Measurements from ENCODE around the gene ALKBH8.

ALKBH8 gene

DNA sequence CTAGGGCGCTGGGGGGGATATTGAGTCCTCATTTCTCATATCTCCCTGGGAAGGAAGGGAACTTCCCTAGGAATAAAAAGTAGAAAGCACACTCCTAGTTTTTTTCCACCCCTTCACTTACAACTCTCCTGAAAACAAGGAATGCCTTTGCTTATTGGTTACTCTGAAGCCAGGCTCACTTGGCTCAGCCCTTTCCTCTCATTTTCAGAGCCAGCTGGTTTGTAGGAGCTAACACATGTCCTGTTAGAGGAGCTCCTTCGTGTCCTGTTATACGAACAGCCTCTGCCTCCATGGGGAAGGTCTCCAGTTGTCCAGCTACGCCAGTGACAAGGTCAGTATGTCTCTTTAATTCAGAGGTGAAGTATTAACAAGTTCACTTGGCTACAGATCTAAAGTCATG is 17.6 kb downstream of the ALKBH8 start:
- H3K27me3 ChIP-seq (ENCODE audit: insufficient read depth, low read length): no peaks in the 10 kb centered on the region
- H3K27ac ChIP-seq (ENCODE audit: low read depth, low read length, poor library complexity, severe bottlenecking): no peak overlapping the region
- H4K20me1 ChIP-seq (ENCODE audit: insufficient read depth, low read length): no peaks in the 10 kb centered on the region
- H3K9me3 ChIP-seq (ENCODE audit: low read length): no peaks in the 10 kb centered on the region
- H3K79me2 ChIP-seq (ENCODE audit: insufficient read depth, low read length): no peaks in the 10 kb centered on the region
- H3K4me2 ChIP-seq (ENCODE audit: low read length): no peak overlapping the region
- H3K9ac ChIP-seq (ENCODE audit: low read length): no peak overlapping the region
- no peaks in the 10 kb centered on the region for H3F3A ChIP-seq (ENCODE audit: insufficient read depth, low read length)
- no peaks in the 10 kb centered on the region for H3K4me1 ChIP-seq (ENCODE audit: insufficient read depth, low read length, severe bottlenecking)
- no peak for TF ChIP-seq EZH2 (IDR thresholded peaks at IDR 0.05; ENCODE audit: borderline replicate concordance, low read length)
- TF ChIP-seq, protein P1, sequence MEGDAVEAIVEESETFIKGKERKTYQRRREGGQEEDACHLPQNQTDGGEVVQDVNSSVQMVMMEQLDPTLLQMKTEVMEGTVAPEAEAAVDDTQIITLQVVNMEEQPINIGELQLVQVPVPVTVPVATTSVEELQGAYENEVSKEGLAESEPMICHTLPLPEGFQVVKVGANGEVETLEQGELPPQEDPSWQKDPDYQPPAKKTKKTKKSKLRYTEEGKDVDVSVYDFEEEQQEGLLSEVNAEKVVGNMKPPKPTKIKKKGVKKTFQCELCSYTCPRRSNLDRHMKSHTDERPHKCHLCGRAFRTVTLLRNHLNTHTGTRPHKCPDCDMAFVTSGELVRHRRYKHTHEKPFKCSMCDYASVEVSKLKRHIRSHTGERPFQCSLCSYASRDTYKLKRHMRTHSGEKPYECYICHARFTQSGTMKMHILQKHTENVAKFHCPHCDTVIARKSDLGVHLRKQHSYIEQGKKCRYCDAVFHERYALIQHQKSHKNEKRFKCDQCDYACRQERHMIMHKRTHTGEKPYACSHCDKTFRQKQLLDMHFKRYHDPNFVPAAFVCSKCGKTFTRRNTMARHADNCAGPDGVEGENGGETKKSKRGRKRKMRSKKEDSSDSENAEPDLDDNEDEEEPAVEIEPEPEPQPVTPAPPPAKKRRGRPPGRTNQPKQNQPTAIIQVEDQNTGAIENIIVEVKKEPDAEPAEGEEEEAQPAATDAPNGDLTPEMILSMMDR (IDR thresholded peaks at IDR 0.05; ENCODE audit: low read length): no peak
- peaks cover 31% of the 10 kb centered on the region; the same call in 1 of the 2 replicates for H3K36me3 ChIP-seq (ENCODE audit: insufficient read depth, low read length)
- H3K4me3 ChIP-seq (ENCODE audit: low read depth, low read length, poor library complexity, severe bottlenecking): no peak overlapping the region
- H3K9me2 ChIP-seq (ENCODE audit: low read depth, low read length): no peaks in the 10 kb centered on the region
- H2AFZ ChIP-seq (ENCODE audit: low read length): no peak overlapping the region

DNA sequence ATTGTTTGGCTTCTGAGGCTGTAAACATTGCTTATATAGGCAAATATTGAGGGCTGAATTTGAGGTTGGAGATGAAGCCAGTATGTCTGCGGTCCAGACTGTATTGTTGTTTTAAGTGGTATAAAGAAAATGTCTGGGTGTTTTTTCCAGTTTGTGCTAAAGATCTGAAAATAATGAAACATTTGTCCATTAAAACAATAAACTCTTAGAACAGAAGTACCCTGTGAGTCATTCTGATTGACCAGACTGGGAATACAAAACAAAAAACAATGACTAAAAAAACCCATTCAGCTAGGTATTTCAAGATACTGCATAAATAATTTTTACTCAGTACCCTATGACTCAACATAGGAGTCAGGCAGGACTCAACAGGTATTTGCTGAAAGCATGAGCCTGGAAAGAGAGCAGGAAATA is 20.4 kb downstream of the ALKBH8 start:
- H3K9me3 ChIP-seq (ENCODE audit: low read length): no peaks in the 10 kb centered on the region
- peaks cover 12% of the 10 kb centered on the region; the same call in 1 of the 2 replicates for H3K36me3 ChIP-seq (ENCODE audit: insufficient read depth, low read length)
- H3K9me2 ChIP-seq (ENCODE audit: low read depth, low read length): no peaks in the 10 kb centered on the region
- H3K79me2 ChIP-seq (ENCODE audit: insufficient read depth, low read length): no peaks in the 10 kb centered on the region
- TF ChIP-seq, protein P1 (IDR thresholded peaks at IDR 0.05; ENCODE audit: low read length): no peak
- H3K9ac ChIP-seq (ENCODE audit: low read length): no peak overlapping the region
- no peak overlapping the region for H3K4me2 ChIP-seq (ENCODE audit: low read length)
- no peak overlapping the region for H2AFZ ChIP-seq (ENCODE audit: low read length)
- no peak overlapping the region for H3K4me3 ChIP-seq (ENCODE audit: low read depth, low read length, poor library complexity, severe bottlenecking)
- no peaks in the 10 kb centered on the region for H3K27me3 ChIP-seq (ENCODE audit: insufficient read depth, low read length)
- no peak overlapping the region for H3K27ac ChIP-seq (ENCODE audit: low read depth, low read length, poor library complexity, severe bottlenecking)
- no peaks in the 10 kb centered on the region for H3K4me1 ChIP-seq (ENCODE audit: insufficient read depth, low read length, severe bottlenecking)
- H4K20me1 ChIP-seq (ENCODE audit: insufficient read depth, low read length): no peaks in the 10 kb centered on the region
- H3F3A ChIP-seq (ENCODE audit: insufficient read depth, low read length): no peaks in the 10 kb centered on the region

DNA sequence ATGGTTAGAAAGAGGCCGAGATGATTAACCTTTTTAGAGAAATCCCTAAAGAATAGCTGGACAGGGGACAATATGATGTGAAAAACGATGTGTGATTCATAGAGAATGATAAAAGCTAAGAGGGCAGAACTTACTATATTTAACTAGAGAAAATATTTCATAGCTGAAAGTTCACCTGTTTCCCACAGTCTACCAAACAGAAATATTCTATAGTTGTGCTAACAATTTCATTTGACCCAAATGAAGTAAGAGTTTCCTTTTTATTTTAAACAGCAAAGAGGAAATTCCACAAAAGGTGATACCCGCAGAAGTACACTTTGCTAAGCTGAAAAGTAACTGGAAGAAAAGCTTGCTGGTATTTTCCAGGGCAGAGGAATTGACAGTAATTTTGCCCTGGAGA is 26.7 kb downstream of the ALKBH8 start:
- H3K4me3 ChIP-seq (ENCODE audit: low read depth, low read length, poor library complexity, severe bottlenecking): no peak overlapping the region
- no peaks in the 10 kb centered on the region for H3K79me2 ChIP-seq (ENCODE audit: insufficient read depth, low read length)
- peaks cover 23% of the 10 kb centered on the region for H3K36me3 ChIP-seq (ENCODE audit: insufficient read depth, low read length)
- no peaks in the 10 kb centered on the region for H3F3A ChIP-seq (ENCODE audit: insufficient read depth, low read length)
- H3K9me3 ChIP-seq (ENCODE audit: low read length): no peaks in the 10 kb centered on the region
- H3K9ac ChIP-seq (ENCODE audit: low read length): no peak overlapping the region
- no peak overlapping the region for H3K27ac ChIP-seq (ENCODE audit: low read depth, low read length, poor library complexity, severe bottlenecking)
- H3K4me1 ChIP-seq (ENCODE audit: insufficient read depth, low read length, severe bottlenecking): no peaks in the 10 kb centered on the region
- H4K20me1 ChIP-seq (ENCODE audit: insufficient read depth, low read length): no peaks in the 10 kb centered on the region
- no peaks in the 10 kb centered on the region for H3K9me2 ChIP-seq (ENCODE audit: low read depth, low read length)
- H3K27me3 ChIP-seq (ENCODE audit: insufficient read depth, low read length): no peaks in the 10 kb centered on the region
- H2AFZ ChIP-seq (ENCODE audit: low read length): no peak overlapping the region
- TF ChIP-seq, protein P1 (IDR thresholded peaks at IDR 0.05; ENCODE audit: low read length): no peak
- no peak for TF ChIP-seq EZH2 (IDR thresholded peaks at IDR 0.05; ENCODE audit: borderline replicate concordance, low read length)
- no peak overlapping the region for H3K4me2 ChIP-seq (ENCODE audit: low read length)
